Left cardiac atrium (tissue), 4 donors: ENCODE measurements around the gene PEX11B. TPM values are rescaled to one million over a fixed set of nuclear protein-coding genes. Genes with fewer than 3 reads are reported as not detected.
A peak's percentile ranks its signal among the peaks of the same experiment; 100 is the strongest.
"Not testable (repeated sequence)": the region's sequence is repeated elsewhere in the genome, so short reads cannot be mapped to it uniquely, and the experiment has no call there.

Experiments used
- ATAC-seq, 2 donors: fragments of 200-7000 bp; cut with Tn5 transposase; one replicate each; pipeline ENCODE4 v1.9.1; 2020; ENCODE audit warnings: mild to moderate bottlenecking in 2 of 2, moderate library complexity in 2 of 2
- DNase-seq: peaks from one replicate; pipeline ENCODE4 v3.0.0-alpha.2; 2020
- intact Hi-C, 2 donors: fragments of 100-400 bp; cut with DNase I; formaldehyde crosslinking; loops; one replicate each; pipeline versions ENCODE4 v1.14.1 to v1.15.1; 2022 to 2023
- total RNA-seq, 2 donors: library from RNA; stranded (reverse); fragmentation: NEBNext Ultra II Directional; extraction: Animal tissue kit (Norgen Biotek cat#: 25700); gene quantifications; one replicate each; pipeline ENCODE4 v1.2.1, GENCODE V29; 2021
- donor health status: DM: no; HTN: yes; CAD: no.
- donor health status: DM: no; HTN: yes; CAD: no; lungs with severe emphysema.
- donor health status: DM: yes; HTN: yes; CAD: no.
- donor health status: Dilated cardiomyopathy.

Gene PEX11B
- total RNA-seq, 2 donors from 2014 or later: 19.0 to 20.3 TPM

DNA sequence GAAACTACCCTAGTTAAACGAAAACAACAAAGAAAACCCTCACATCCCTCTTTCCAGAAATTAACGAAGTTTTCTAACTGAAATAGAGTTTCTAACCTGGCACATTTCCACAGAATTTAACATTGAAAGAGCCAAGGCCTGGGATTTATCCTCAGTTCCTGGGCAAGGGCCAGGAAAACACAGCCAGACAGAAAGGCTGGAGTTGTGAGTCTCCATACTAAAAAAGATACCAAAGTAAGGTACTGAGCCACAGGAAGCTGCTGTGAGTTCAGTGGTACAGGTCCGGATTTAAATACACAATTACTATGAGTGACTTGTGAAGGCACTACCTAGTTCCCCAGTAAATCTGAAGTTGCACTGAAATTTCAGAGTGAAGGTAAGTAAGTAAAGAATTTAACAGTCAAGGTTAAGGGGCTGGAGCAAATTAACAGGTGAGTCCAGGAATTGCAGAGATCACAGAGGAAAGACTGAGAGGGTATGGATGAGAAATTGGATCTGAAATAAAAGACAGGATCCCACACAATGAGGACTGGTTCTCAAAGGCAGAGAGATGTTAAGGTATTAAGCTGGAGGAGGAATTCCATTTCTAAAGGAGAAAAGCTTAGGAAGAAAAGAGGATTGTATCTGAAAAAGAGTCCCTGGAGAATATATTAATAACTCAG, 38.4 kb upstream of the PEX11B start:
- intact Hi-C loops: loop anchor here in 1 of 2 donors (5.0 kb wide), 1 partner anchor 65 kb away; no protein-coding TSS in a partner anchor
- DNase-seq (peak; percentile 53), ATAC-seq (no peak)

DNA sequence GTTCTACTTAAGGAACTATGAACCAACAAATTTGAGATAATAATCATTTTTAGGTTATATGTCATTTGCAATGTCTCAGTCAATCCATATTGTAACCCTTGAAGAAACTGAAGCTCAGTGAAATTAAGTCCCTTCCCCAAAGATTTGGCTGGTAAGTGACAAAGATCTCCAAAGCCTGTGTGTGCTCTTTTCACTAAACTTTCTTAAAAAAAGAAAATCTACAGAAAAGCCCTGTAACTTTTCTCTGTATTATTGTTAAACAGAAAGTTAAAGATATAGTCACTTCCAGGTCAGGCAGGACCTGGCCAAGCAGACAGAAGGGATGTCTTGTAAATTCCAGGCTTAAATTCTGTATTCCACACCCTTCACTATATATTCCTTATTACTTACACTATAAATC, 37.8 kb upstream of the PEX11B start:
- DNase-seq: no peak
- no peak for ATAC-seq
- intact Hi-C loops: loop anchor here in 1 of 2 donors (5.0 kb wide), 1 partner anchor 64 kb away; no protein-coding TSS in a partner anchor

DNA sequence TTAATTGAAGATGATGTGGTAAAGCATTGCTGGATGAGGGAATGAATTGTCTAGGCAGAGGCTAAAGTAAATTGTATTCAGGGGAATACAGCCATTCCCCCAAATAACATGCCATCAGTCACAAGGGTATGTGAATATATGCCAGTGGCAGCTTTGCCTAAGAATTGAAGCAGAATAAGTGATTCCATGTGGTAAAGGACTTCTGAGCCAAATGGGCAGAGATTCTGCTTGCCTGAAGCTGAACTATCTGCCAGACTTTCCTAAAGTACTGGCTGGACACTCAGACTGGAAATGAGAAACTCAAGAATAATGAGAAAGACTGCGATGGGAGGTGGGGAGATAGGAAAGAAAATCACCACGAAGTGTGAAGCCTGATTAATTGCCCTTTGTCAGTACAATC, 36.9 kb upstream of the PEX11B start:
- ATAC-seq (no peak), DNase-seq (no peak)
- intact Hi-C loops: loop anchor here in 1 of 2 donors (5.0 kb wide), 1 partner anchor 63 kb away; no protein-coding TSS in a partner anchor

DNA sequence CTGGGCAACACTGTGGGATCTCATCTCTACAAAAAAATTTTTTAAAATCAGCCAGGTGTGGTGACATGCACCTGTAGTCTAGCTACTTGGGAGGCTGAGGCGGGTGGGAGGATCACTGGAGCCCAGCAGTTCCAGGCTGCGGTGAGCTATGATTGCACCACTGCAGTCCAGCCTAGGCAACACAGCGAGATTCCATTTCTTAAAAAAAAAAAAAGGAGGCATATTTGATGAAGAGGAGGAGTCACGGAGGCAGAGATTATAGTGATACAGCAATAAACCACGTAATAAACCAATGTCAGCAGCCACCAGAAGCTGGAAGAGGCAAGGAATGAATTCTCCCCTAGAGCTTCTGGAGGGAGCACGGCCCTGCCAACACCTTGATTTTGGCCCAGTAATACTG, 35.3 kb upstream of the PEX11B start:
- intact Hi-C loops: no loop called here
- ATAC-seq: no peak
- no peak for DNase-seq

DNA sequence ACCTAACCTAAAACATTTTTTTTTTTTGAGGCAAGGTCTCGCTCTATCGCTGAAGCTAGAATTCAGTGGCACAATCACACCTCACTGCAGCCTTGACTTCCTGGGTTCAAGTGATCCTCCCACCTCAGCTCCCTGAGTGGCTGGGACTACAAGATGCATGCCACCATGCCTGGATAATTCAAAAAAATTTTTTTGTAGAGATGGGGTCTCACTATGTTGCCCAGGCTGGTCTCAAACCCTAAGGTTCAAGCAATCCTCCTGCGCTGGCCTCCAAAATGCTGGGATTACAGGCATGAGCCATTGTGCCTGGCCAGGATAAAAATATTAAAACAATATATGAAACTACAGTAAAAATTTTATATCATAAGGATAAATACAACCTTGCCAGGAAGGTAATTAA, 34.4 kb upstream of the PEX11B start:
- ATAC-seq: no peak
- DNase-seq: no peak
- intact Hi-C loops: no loop called here

DNA sequence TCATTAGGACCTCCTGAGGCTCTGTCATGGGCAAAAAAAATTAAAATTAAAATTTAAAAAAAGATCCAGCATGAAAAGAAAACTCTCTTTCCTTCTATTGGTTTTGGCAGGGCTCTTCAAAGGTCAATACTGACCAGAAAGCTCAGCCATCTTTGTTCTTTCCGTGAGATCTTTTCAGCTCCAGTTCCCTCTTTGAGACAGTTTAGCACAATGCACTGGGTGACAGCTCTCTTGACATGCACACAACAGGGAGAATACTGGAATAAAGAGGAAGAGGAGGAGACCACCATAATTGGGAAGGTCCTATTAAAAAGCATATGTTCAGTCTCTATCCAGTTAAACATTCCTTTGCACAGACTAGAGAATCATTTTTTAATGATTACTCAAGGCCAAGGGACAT, 33.0 kb upstream of the PEX11B start:
- intact Hi-C loops: no loop called here
- DNase-seq (no peak), ATAC-seq (no peak)

DNA sequence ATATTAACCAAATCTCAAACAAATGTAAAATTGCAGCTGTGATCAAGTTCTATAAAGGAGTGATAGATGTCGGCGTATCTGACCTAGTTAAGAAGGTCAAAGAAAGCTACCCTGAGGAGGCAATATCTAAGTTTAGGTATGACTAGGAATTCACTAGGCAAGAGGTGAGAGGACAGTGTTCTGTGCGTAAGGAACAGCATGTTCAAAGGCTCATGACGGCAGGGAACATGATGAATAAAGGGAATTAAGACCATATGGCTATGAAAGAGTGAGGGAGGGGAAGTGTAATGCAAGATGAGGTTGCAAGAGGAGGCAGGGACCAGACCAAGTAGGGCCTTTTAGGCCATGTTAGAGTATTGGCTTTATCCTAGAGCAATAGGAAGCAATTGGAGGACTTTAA, 30.7 kb upstream of the PEX11B start:
- intact Hi-C loops: no loop called here
- peak in 1 of 2 donors; percentile 56 for ATAC-seq

DNA sequence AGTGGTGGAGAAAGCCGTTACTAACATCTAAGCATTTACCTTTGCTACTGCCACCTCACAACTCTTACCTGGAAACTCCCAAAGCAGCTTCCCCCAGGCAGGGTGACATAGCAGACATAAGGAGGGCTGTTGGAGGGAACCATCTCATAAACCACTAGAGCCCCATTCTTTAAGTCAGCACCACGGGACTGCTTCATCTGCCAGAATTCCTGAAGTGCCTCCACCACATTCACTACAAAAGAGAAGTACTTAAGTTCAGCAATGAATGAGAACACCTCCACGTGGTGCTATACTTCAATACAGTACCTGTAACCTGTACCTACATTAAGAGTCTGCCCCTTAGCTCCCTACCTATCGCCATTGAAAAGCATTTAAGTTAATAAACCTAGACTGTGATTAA, 29.0 kb upstream of the PEX11B start:
- no peak for DNase-seq
- no peak for ATAC-seq
- intact Hi-C loops: no loop called here

More for the DNA sequence above, 30.7 kb upstream of the PEX11B start:
- no peak for DNase-seq

DNA sequence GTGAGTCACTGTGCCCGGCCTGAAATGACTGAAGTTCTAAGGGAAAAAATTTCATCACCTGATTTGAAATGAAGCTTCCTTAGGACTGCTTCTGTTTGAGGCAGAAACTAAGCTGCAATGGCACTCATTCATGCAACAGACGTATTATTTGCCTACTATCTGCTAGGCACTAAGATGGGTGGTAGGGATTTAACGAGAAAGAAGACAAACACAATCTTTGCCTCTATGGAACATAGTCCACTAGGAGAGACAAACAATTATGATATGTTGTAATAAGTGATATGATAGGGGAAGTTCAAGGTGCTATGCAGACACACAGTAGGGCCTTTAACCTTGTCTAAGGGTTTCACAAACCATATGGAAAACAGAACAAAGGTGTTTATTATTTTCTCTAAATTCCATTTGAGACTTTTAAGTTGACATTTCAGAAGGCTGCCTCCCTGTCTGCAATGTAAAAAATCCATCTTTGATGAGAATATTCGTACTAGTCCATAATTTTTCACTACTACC, 28.0 kb upstream of the PEX11B start:
- ATAC-seq: no peak
- intact Hi-C loops: no loop called here
- DNase-seq: no peak

DNA sequence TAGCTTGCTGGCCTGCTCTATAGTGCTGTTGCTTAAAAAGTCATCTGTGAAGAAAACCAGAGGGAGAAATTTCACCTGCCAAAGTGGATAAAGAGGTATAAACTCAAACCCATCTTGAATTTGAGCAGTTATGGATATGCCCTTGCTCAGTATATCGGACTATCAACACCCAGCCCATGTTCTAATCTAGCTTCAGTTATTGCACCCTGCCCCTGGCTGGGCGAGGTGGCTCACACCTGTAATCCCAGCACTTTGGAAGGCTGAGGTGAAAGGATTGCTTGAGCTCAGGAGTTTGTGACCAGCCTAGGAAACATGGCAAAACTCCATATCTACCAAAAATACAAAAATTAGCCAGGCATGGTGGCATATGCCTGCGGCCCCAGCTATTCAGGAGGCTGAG, 26.0 kb upstream of the PEX11B start:
- no peak for DNase-seq
- no peak for ATAC-seq
- intact Hi-C loops: no loop called here

DNA sequence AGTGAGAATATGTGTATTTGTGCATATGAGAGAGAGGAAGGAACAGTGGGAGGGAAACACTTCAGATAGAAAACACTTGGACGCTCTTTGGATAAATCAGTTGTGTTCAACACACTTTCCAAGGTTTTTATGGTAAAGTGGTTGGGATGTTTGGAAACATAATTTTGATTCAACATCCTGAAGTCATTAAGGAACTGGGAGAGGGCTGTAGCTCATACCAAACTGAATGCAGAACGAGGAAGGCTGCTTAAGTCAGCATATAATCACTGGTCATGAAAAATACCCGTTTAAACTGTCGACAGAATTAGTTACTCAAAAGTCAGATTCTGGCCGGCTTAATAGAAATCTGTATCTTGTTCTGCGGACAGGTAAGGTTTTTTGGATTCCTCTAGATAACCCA, 24.4 kb upstream of the PEX11B start:
- intact Hi-C loops: no loop called here
- no peak for DNase-seq
- ATAC-seq: no peak

DNA sequence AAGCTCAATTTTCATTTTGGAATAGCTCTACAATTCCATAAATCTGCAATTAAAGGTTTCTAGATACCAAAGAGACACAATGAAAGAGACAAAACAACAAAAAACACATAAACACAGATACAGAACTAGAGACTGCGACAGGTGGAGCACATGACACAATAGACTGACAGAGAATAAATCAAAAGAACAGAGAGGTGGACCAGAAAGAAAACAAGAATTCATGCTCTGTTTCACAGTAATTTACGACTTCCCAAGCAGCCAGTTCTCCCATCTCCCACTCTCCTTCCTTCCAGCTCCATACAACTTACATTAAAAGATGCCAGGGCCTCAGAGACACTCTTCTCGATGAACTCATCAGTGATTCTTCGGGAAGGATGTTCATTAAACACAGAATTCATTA, 23.9 kb upstream of the PEX11B start:
- DNase-seq (no peak), ATAC-seq (no peak)
- intact Hi-C loops: no loop called here

DNA sequence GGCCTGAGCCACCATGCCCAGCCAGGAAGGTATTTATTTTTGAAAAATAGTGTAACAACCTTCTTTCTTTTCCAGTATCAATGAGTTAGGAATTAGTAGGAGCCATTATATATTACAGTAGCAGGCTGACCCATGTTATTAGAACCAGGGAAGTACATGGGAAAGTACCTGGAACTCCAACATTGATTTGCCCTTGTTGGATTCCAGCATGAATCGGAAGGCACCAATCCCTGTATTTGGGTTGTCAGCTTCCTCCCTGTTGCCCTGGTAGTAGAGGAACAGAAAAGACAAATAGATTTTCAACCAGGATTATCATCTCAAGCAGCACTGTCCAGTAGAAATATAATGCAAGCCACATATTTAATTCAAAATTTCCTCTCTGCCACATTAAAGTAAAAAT, 18.9 kb upstream of the PEX11B start:
- ATAC-seq: no peak
- DNase-seq: no peak
- intact Hi-C loops: no loop called here

DNA sequence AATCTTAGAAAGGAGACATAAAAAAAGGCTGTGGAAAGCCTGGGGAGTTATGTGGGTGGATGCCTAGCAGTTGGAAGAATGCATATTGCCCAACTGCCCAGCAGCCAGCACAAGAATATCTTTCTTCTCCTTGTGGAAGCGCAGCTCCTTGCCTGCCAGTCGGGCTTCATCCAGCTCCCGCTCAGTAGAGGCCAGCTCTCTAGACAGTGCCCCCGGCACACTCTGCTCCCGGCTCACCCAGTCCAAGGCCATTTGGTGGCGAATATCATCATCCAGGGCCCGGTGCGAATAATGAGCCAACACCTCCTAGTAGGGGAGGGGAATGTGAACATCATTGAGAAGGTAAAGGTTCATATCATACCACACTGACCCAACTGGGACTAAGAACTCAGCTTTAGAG, 17.7 kb upstream of the PEX11B start:
- DNase-seq: no peak
- intact Hi-C loops: no loop called here
- ATAC-seq: no peak

DNA sequence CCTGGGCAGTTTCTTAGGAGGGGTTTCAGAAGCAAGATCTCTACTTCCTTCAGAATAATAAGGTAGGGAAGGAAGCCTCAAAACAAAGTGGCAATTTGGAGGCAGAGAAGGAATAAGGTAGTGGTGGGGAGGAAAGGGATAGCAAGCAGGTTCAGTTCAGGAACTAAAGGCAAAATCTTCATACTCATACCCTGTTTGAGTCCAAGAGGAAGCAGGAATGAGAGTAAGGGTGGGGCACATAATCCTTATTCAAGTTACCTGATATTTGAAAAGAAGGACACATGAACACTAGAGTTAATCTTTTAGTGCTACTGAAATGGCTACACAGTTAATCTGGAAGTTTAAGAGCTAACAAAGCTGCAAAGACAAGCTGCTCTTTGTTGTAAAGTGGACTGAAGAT, 17.2 kb upstream of the PEX11B start:
- ATAC-seq: no peak
- no peak for DNase-seq
- intact Hi-C loops: no loop called here

DNA sequence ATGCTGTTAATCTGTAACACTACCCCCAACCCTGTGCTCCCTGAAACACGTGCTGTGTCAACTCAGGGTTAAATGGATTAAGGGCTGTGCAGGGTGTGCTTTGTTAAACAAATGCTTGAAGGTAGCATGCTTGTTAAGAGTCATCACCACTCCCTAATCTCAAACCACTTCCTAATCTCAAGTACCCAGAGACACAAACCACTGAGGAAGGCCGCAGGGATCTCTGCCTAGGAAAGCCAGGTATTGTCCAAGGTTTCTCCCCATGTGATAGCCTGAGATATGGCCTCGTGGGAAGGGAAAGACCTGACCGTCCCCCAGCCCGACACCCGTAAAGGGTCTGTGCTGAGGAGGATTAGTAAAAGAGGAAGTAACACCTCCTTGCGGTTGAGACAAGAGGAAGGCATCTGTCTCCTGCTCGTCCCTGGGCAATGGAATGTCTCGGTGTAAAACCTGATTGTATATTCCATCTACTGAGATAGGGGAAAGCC, 14.0 kb upstream of the PEX11B start:
- DNase-seq, ATAC-seq, intact Hi-C loops: not testable (repeated sequence)

DNA sequence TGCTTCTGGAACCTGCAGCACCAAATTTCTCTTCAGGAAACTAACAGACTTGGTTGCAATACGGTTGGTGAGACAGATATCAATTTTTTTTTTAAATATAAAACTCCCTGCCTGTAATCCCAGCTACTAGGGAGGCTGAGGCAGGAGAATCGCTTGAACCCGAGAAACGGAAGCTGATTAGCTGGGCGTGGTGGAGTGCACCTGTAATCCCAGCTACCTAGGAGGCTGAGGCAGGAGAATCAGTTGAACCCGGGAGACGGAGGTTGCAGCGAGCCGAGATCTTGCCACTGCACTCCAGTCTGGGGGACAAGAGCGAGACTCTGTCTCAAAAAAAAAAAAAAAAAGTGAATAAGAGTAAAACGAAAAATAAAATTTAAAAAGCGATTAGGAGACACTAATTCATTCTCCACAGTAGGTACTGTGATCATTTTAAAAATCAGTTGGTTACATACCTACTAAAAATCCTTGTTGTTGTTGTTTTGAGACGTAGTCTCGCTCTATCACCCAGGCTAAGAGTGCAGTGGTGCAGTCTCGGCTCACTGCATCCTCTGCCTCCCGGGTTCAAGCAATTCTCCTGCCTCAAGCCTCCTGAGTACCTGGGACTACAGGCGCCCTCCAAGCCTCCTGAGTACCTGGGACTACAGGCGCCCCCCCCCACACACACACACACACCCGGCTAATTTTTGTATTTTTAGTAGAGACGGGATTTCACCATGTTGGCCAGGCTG, 9.6 kb upstream of the PEX11B start:
- intact Hi-C loops: no loop called here
- no peak for ATAC-seq
- DNase-seq: no peak

DNA sequence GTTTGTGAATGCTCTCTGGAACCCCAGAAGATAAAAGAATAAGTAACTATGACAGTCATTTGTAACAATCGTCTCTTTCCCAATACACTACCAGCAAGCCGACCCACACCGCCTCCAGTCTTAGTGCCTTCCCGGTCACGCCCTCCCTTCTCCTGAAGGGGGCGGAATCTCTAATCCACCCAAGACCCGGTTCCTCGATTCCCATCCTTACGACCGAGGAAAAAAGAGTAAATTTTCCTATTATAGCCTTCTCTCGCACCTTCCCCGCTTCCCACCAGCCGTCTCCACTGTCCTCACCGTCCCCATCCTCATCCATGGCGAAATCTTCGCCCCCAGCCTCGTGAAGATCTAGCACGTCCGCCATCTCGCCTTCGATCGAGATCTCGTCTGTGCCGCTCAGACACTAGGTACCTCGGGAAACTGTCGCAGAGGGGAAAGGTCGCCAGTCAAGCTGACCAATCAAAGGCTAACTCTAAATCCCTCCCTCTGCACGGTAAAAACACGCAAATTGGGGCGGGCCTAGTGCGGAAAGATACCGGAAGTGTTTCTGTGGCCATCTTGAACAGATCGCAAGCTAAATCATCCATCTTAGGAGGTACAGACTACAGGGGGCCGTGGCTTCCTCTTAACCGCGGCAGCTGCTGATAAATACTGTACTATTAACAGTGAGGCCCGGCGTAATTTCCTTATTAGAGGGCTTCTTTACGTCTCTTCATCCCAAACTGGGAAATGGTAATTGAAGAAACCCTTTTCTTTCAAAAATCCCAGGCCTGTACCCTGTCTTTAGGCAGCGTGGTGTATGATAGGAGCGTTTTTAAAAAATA, 8.8 kb upstream of the PEX11B start, which contains the start of gene RBM8A:
TSS of gene RBM8A (minus strand) at position 422 of the 824 bp plus-strand sequence. CDS start at position 364, 58 bp downstream.
- ATAC-seq: peak; percentile 98 to 99
- DNase-seq: peak; percentile 94
- intact Hi-C loops: no loop called here

DNA sequence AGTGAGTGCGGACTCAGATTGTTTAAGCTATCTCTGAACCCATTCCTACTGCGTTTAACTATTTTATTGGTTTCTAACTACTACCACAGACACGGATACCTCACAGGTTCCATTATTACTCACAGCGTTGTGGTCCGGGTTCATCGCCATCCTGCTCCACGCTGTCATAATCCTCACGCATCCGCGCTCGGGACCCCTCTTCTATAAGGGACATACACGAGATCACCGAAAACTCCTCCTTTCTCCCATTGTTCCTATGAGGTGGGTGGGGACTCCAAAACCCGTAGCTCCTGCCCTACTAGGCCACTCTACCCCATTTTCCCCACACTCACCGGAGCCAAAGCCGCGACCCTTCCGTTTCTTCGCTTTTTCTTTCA, 8.2 kb upstream of the PEX11B start:
- ATAC-seq (peak; percentile 3 to 6), DNase-seq (no peak)
- intact Hi-C loops: no loop called here

DNA sequence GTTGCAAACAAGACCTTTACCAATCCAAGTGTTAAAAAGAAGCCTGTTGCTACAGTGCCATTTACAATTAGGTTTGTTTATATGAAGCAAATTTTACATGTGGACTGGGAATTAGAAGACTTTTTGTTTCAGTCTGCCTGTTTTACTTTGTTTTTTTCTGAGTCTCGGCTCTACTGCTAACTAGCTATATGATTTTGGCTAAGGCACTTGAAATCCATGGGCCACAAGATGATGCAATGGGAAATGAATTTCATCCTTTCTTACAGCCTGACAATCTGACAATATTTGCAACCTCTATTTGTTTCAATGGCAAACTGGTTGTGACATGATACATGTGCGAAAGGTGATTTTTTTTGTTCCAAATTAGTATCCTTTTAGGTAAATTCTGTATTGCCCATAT, 3.7 kb upstream of the PEX11B start:
- intact Hi-C loops: no loop called here
- DNase-seq (no peak), ATAC-seq (no peak)
